DOHH2 (cell line): ENCODE measurements around the gene RAB8A.

Source experiments
- EZH2phosphoT487 ChIP-seq: fragments of 200-600 bp; sonication (generic); IDR thresholded peaks from 2 replicates; pipeline ENCODE4 v1.6.1; 2017; ENCODE audit warnings: borderline replicate concordance, mild to moderate bottlenecking, antibody characterized with exemption, low read length, moderate library complexity, mixed read lengths
- TF ChIP-seq, protein P1 (sequence below): fragments of 200-600 bp; sonication (generic); IDR thresholded peaks from one replicate; pipeline ENCODE4 v1.5.1; 2014; ENCODE audit warnings: antibody characterized with exemption, mild to moderate bottlenecking, low read depth, low read length; ENCODE audit not compliant: poor library complexity, severe bottlenecking

DNA sequence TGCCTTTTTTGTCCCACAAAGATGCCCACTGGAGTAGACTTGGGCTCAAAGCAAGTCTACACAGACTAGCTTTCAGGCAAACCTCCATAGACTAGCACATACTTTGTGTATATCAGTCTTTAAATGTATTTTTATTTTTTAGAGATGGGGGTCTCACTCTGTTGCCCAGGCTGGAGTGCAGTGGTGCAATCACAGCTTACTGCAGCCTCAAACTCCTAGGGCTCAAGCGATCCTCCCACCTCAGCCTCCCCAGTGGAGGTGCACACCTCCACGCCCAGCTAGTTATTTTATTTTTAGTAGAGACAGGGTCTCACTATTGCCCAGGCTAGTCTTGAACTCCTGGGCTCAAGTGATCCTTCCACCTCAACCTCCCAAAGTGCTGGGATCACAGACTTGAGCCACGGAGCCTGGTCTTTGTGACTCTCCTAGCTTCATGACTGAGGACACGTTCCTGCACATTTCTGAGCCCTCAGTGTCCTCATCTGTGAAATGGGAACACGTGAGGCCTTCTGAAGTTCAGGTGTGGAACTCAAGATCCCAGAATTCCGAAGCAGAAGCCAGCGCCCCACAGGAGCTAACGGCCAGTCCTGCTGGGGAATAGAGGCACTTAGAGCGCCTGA, 40.5 kb upstream of the RAB8A start:
- TF ChIP-seq, protein P1, sequence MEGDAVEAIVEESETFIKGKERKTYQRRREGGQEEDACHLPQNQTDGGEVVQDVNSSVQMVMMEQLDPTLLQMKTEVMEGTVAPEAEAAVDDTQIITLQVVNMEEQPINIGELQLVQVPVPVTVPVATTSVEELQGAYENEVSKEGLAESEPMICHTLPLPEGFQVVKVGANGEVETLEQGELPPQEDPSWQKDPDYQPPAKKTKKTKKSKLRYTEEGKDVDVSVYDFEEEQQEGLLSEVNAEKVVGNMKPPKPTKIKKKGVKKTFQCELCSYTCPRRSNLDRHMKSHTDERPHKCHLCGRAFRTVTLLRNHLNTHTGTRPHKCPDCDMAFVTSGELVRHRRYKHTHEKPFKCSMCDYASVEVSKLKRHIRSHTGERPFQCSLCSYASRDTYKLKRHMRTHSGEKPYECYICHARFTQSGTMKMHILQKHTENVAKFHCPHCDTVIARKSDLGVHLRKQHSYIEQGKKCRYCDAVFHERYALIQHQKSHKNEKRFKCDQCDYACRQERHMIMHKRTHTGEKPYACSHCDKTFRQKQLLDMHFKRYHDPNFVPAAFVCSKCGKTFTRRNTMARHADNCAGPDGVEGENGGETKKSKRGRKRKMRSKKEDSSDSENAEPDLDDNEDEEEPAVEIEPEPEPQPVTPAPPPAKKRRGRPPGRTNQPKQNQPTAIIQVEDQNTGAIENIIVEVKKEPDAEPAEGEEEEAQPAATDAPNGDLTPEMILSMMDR = no peak
- TF ChIP-seq EZH2phosphoT487 = no peak
